GM10266 (cell line): ENCODE results near the gene STAC3.
A peak's percentile ranks its signal among the peaks of the same experiment; 100 is the strongest.

Source experiments
- DNase-seq: peaks from one replicate; pipeline ENCODE4 v3.0.0; 2012; ENCODE audit errors: extremely low spot score
- CTCF ChIP-seq: IDR thresholded peaks from 2 replicates; pipeline ENCODE4 v1.5.1; 2012; ENCODE audit warnings: mild to moderate bottlenecking, low read depth; ENCODE audit not compliant: control insufficient read depth, insufficient read depth; ENCODE audit errors: missing control alignments

Gene STAC3

GRCh38 chr12:57233357-57234232 is 17.4 kb downstream of the STAC3 start:
- no peak for DNase-seq
- no peak for TF ChIP-seq CTCF

GRCh38 chr12:57232156-57232756 is 18.7 kb downstream of the STAC3 start:
- TF ChIP-seq CTCF, result no peak
- no peak for DNase-seq

- no peak for TF ChIP-seq CTCF
Measured at GRCh38 chr12:57231276-57232021, 19.5 kb downstream of the STAC3 start.

GRCh38 chr12:57230381-57231155 is 20.4 kb downstream of the STAC3 start:
- no peak for TF ChIP-seq CTCF
- no peak for DNase-seq

More at GRCh38 chr12:57231276-57232021, 19.5 kb downstream of the STAC3 start:
- DNase-seq, result no peak

GRCh38 chr12:57229634-57230380 is 21.2 kb downstream of the STAC3 start, which contains the start of gene SHMT2:
Gene SHMT2, plus strand, starts transcription at chr12:57229711. Its CDS starts 68 bp downstream, at chr12:57229779.
- peak; percentile 98 for DNase-seq

More at GRCh38 chr12:57229634-57230380, 21.2 kb downstream of the STAC3 start, which contains the start of gene SHMT2:
- no peak for TF ChIP-seq CTCF
